ENCODE measurements around the gene CA7.
A peak's percentile ranks its signal among the peaks of the same experiment; 100 is the strongest.

CA7 gene

DNA sequence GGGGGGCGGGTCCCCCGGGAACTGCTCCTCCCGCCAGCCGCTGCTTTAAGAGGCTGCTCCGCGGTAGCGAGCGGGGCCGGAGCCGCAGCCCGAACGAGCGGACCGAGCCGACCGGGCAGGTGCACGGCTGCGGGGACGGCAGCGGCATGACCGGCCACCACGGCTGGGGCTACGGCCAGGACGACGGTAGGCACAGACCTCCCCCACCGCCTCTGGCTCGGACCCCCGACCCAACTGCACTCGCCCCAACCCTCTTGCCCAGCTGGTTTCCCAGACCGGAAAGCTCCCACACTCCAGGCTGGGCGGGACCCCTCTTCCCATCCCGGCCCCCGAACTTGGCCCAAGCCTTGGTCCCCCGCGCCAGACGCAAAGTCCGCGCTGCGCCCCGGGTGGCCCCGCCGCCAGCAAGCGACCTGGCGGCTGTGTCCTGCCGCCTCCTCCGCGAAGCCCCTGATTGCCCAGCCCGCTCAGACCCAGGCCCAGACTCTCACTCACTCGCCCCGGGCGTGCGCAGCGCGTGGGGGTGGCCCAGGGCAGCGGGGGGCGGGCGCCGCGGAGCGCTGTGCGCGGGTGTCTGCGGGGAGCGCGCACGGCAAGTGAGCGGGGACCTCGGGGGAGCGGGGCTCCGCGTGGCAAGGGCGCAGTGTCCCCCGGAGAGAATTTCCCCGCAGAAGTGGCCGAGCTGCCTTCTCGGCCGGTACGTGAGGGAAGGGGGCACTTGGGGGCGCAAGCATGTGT is at the start of gene CA7:
CA7 (plus strand) TSS at position 73 of the 738 bp plus-strand sequence; CDS start at position 147, 74 bp downstream.
- H3K9me3 ChIP-seq (ENCODE audit: control insufficient read depth, insufficient read depth, low read length), result no peaks in the 10 kb centered on the region
- peaks cover 60% of the 10 kb centered on the region for H3K27me3 ChIP-seq (ENCODE audit: control insufficient read depth, insufficient read depth, low read length)
- no peaks in the 10 kb centered on the region for H3K4me1 ChIP-seq (ENCODE audit: control insufficient read depth, insufficient read depth, low read length)
- no peak within 1 kb of the TSS for H3K27ac ChIP-seq (ENCODE audit: low read depth, low read length)
- H3K9ac ChIP-seq (ENCODE audit: low read depth, low read length), result no peak within 1 kb of the TSS
- peak within 1 kb of the TSS; percentile 77 for H3K4me3 ChIP-seq (ENCODE audit: low read depth, low read length)
- H3K36me3 ChIP-seq (ENCODE audit: control insufficient read depth, insufficient read depth, low read length), result no peaks in the 10 kb centered on the region

DNA sequence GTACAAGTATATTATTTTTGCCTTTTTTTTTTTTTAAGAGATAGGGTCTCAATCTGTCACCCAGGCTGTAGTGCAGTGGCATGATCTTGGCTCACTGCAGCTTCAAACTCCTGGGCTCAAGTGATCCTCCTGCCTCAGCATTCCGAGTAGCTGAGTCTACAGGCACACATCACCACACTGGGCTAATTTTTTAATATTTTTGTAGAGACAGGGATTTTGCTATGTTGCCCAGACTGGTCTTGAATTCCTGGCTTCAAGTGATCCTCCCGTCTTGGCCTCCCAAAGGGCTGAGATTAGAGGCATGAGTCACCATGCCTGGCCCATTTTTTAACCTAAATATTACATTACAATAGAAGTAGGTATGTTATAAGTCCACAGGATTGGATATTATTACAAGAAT is 46.1 kb upstream of the CA7 start:
- no peak overlapping the region for H3K4me3 ChIP-seq (ENCODE audit: low read depth, low read length)
- H3K27ac ChIP-seq (ENCODE audit: low read depth, low read length), result no peak overlapping the region
- H3K27me3 ChIP-seq (ENCODE audit: control insufficient read depth, insufficient read depth, low read length), result no peaks in the 10 kb centered on the region

DNA sequence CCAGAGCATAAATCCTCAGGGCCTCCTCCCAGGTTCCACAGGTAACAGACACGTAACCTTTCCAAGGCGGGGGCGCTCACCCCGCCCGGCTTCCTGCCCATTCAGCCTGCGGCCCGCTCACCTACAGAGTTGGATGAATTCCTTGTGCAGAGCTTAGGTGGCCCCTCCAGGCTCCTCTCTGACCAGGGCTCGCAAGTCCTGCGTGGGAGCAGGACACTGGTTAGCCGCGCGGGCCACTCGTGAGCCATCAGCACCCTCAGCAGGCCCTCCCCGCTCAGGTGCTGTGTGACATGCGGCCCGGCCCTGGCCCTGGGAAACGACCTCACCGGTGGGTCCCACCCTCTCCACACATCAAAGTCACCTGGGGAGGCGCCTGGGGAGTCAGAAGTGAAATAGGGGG is 43.4 kb upstream of the CA7 start:
- Histone ChIP-seq H3K27ac (ENCODE audit: low read depth, low read length) (no peak overlapping the region), H3K27me3 (ENCODE audit: control insufficient read depth, insufficient read depth, low read length) (no peaks in the 10 kb centered on the region), H3K9ac (ENCODE audit: low read depth, low read length) (no peak overlapping the region), H3K36me3 (ENCODE audit: control insufficient read depth, insufficient read depth, low read length) (peaks cover 42% of the 10 kb centered on the region), H3K4me3 (ENCODE audit: low read depth, low read length) (no peak overlapping the region), H3K4me1 (ENCODE audit: control insufficient read depth, insufficient read depth, low read length) (no peaks in the 10 kb centered on the region), H3K9me3 (ENCODE audit: control insufficient read depth, insufficient read depth, low read length) (no peaks in the 10 kb centered on the region)

More for the DNA sequence above, 46.1 kb upstream of the CA7 start:
- Histone ChIP-seq H3K36me3 (ENCODE audit: control insufficient read depth, insufficient read depth, low read length) (peaks cover 16% of the 10 kb centered on the region), H3K9me3 (ENCODE audit: control insufficient read depth, insufficient read depth, low read length) (no peaks in the 10 kb centered on the region), H3K9ac (ENCODE audit: low read depth, low read length) (no peak overlapping the region), H3K4me1 (ENCODE audit: control insufficient read depth, insufficient read depth, low read length) (no peaks in the 10 kb centered on the region)

DNA sequence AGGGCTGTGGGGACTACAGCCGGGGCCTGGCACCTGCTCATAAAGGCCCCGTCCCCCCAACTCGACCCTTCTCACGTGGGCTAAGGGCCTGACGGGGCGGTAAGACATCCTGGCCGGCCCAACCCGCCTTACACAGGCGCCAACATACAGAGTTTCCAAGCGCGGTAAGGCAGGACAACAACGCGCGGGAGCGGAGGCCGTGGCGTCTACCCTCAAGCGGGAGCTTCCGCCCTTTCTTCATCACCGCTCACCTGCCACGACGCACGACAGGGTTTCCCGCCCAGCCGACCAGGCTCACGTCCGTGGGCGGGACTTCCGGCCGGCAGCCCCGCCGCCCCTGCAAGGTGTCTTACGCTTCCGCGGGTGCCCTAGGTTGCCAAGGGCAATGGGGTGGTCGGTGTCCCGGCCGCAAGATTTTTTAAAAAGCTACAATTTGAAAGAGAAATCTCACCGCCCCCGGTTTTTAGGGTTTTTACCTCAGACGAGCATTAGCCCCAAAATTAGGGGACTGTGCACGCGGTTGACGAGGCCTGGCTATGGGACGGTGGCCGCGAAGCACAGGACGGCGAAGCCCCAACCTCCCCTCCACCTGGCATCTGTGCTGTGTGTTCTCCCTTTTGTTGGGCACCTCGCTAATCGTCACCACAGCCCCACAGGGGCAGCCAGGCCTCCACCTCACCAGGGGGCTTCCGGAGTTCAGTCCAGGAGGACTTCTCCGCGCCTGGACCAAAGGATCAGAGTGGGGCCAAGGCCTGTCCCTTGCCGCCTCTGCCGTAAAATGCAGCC is 42.7 kb upstream of the CA7 start, which contains the start of gene TERB1:
TERB1 (minus strand) TSS at position 265 of the 786 bp plus-strand sequence. CDS start 4,786 bp downstream, outside the sequence.
- Histone ChIP-seq H3K27me3 (ENCODE audit: control insufficient read depth, insufficient read depth, low read length) (no peaks in the 10 kb centered on the region), H3K27ac (ENCODE audit: low read depth, low read length) (no peak within 1 kb of the TSS), H3K36me3 (ENCODE audit: control insufficient read depth, insufficient read depth, low read length) (peaks cover 49% of the 10 kb centered on the region), H3K4me3 (ENCODE audit: low read depth, low read length) (no peak within 1 kb of the TSS), H3K4me1 (ENCODE audit: control insufficient read depth, insufficient read depth, low read length) (no peaks in the 10 kb centered on the region), H3K9ac (ENCODE audit: low read depth, low read length) (no peak within 1 kb of the TSS), H3K9me3 (ENCODE audit: control insufficient read depth, insufficient read depth, low read length) (no peaks in the 10 kb centered on the region)

DNA sequence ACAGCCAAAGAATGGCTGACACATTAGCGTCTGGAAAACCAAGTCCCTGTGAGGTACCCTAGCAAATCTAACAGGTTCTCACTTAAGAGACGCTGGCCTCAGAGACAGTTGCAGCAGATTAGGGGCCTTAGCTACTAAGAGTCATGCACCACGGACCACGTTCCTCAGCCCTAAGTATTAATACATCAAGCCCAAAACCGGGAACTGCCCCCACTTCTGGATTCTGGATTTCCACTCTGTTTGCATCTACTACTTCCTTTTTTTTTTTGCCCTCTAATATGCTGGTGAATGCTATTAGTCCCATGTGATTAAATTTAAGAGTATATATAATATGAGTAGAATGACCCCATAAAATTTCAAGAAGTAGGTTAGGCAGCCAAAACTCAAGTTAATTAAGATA is 42.1 kb upstream of the CA7 start:
- H3K9ac ChIP-seq (ENCODE audit: low read depth, low read length), result no peak overlapping the region
- peaks cover 55% of the 10 kb centered on the region for H3K36me3 ChIP-seq (ENCODE audit: control insufficient read depth, insufficient read depth, low read length)
- no peaks in the 10 kb centered on the region for H3K27me3 ChIP-seq (ENCODE audit: control insufficient read depth, insufficient read depth, low read length)
- no peak overlapping the region for H3K4me3 ChIP-seq (ENCODE audit: low read depth, low read length)
- H3K4me1 ChIP-seq (ENCODE audit: control insufficient read depth, insufficient read depth, low read length), result no peaks in the 10 kb centered on the region
- H3K27ac ChIP-seq (ENCODE audit: low read depth, low read length), result no peak overlapping the region
- no peaks in the 10 kb centered on the region for H3K9me3 ChIP-seq (ENCODE audit: control insufficient read depth, insufficient read depth, low read length)

DNA sequence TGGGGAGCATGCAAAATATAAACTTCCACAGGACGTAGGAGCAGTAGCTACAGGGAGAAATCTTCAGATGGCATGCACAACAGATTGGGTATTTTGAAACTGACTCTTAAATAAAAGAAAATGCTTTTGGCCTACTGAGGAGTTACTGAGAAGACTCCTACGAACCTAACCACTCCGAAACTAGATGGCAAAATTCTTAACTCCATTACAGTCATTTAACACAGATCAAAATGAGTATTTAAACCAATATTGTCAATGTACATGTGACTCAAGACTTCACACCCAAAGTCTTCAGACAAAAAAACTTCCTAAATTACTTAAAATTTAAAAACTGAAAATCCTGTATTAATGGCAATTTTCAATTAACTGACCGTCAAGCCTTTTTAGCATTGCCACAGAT is 34.4 kb upstream of the CA7 start:
- Histone ChIP-seq H3K9me3 (ENCODE audit: control insufficient read depth, insufficient read depth, low read length) (no peaks in the 10 kb centered on the region), H3K4me3 (ENCODE audit: low read depth, low read length) (no peak overlapping the region), H3K4me1 (ENCODE audit: control insufficient read depth, insufficient read depth, low read length) (no peaks in the 10 kb centered on the region), H3K36me3 (ENCODE audit: control insufficient read depth, insufficient read depth, low read length) (peaks cover 93% of the 10 kb centered on the region), H3K27ac (ENCODE audit: low read depth, low read length) (no peak overlapping the region), H3K27me3 (ENCODE audit: control insufficient read depth, insufficient read depth, low read length) (no peaks in the 10 kb centered on the region), H3K9ac (ENCODE audit: low read depth, low read length) (no peak overlapping the region)

DNA sequence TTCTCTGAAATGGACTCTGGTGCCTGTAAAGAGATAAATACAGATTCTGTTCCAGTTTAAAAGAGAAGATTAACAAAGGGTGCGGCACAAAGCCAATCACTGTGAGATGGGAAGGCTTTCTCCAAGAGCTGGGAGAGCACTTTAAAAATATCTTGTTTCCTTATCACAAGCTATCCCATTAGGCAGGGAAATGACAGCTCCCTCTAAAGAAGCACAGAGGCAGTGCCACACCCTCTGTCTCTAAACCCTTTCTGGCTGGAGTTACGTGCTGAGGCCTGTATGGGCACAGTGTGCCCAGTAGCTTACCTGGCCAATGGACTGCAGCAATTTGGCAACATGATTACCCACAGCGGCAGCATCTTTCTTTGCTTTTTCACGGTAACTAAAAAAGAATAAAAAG is 33.8 kb upstream of the CA7 start:
- H3K9ac ChIP-seq (ENCODE audit: low read depth, low read length), result no peak overlapping the region
- no peaks in the 10 kb centered on the region for H3K4me1 ChIP-seq (ENCODE audit: control insufficient read depth, insufficient read depth, low read length)

DNA sequence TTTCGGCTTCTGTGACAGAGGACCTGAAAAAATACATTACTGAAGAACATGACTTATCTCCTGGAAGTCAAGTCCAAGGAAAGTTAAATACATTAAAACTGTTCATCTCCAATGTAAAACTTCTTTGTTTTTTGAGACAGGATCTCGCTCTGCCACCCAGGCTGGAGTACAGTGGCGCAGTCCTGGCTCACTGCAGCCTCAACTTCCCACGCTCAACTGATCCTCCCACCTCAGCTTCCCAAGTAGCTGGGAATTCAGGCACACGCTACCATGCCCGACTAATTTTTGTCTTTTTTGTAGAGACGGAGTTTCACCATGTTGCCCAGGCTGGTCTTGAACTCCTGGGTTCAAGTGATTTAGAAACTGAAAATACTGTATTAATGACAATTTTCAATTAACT is 33.2 kb upstream of the CA7 start:
- Histone ChIP-seq H3K9me3 (ENCODE audit: control insufficient read depth, insufficient read depth, low read length) (no peaks in the 10 kb centered on the region), H3K9ac (ENCODE audit: low read depth, low read length) (no peak overlapping the region), H3K36me3 (ENCODE audit: control insufficient read depth, insufficient read depth, low read length) (peaks cover 92% of the 10 kb centered on the region), H3K27ac (ENCODE audit: low read depth, low read length) (no peak overlapping the region), H3K4me1 (ENCODE audit: control insufficient read depth, insufficient read depth, low read length) (no peaks in the 10 kb centered on the region), H3K27me3 (ENCODE audit: control insufficient read depth, insufficient read depth, low read length) (no peaks in the 10 kb centered on the region), H3K4me3 (ENCODE audit: low read depth, low read length) (no peak overlapping the region)

More for the DNA sequence above, 33.8 kb upstream of the CA7 start:
- H3K27me3 ChIP-seq (ENCODE audit: control insufficient read depth, insufficient read depth, low read length), result no peaks in the 10 kb centered on the region
- H3K4me3 ChIP-seq (ENCODE audit: low read depth, low read length), result no peak overlapping the region
- no peaks in the 10 kb centered on the region for H3K9me3 ChIP-seq (ENCODE audit: control insufficient read depth, insufficient read depth, low read length)
- peaks cover 93% of the 10 kb centered on the region for H3K36me3 ChIP-seq (ENCODE audit: control insufficient read depth, insufficient read depth, low read length)
- H3K27ac ChIP-seq (ENCODE audit: low read depth, low read length), result no peak overlapping the region

DNA sequence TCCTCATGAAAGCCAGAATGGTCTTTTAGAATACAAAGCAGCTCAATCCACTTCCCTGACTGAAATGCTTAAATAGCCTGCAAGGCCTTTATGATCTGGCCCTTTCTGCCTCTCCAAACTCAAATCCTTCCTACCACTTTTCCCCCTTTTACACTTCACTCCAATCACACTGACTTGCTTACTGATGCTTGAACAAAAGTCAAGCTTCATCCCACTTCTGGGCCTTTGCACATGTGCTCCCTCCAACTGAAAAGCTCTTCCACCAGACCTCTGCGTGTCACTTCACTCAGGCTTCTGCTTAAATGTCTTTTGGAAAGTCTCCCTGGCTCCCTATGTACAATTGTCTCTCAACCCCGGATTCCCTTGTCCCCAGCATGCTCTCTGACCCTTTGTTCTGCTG is 29.5 kb upstream of the CA7 start:
- H3K9me3 ChIP-seq (ENCODE audit: control insufficient read depth, insufficient read depth, low read length), result no peaks in the 10 kb centered on the region
- H3K4me3 ChIP-seq (ENCODE audit: low read depth, low read length), result no peak overlapping the region
- no peaks in the 10 kb centered on the region for H3K27me3 ChIP-seq (ENCODE audit: control insufficient read depth, insufficient read depth, low read length)
- H3K9ac ChIP-seq (ENCODE audit: low read depth, low read length), result no peak overlapping the region
- no peak overlapping the region for H3K27ac ChIP-seq (ENCODE audit: low read depth, low read length)
- no peaks in the 10 kb centered on the region for H3K4me1 ChIP-seq (ENCODE audit: control insufficient read depth, insufficient read depth, low read length)
- H3K36me3 ChIP-seq (ENCODE audit: control insufficient read depth, insufficient read depth, low read length), result peaks cover 93% of the 10 kb centered on the region

DNA sequence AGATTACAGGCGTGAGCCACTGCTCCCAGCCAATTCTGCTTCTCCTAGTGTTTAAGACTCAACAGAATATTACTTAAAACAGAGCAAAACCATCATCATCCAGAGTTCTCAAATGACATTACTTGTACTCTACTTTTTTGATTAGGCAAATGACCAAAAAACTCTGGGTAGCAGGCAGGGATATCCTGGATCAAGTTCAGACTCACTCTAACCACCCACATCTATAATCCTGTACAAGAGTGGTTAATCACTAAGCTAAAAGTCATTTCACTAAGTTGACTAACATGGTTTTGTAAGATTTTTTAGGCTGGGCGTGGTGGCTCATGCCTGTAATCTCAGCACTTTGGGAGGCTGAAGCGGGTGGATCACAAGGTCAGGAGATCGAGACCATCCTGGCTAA is 20.2 kb upstream of the CA7 start:
- Histone ChIP-seq H3K9me3 (ENCODE audit: control insufficient read depth, insufficient read depth, low read length) (no peaks in the 10 kb centered on the region), H3K27me3 (ENCODE audit: control insufficient read depth, insufficient read depth, low read length) (no peaks in the 10 kb centered on the region), H3K36me3 (ENCODE audit: control insufficient read depth, insufficient read depth, low read length) (peaks cover 76% of the 10 kb centered on the region), H3K4me3 (ENCODE audit: low read depth, low read length) (no peak overlapping the region), H3K9ac (ENCODE audit: low read depth, low read length) (no peak overlapping the region), H3K4me1 (ENCODE audit: control insufficient read depth, insufficient read depth, low read length) (no peaks in the 10 kb centered on the region), H3K27ac (ENCODE audit: low read depth, low read length) (no peak overlapping the region)
